ENCODE data around the gene BAX. TPM values are rescaled to one million over a fixed set of nuclear protein-coding genes. Genes with fewer than 3 reads are reported as not detected.

Gene BAX
- total RNA-seq, 1 experiment from 2014 or later = 346 TPM

DNA sequence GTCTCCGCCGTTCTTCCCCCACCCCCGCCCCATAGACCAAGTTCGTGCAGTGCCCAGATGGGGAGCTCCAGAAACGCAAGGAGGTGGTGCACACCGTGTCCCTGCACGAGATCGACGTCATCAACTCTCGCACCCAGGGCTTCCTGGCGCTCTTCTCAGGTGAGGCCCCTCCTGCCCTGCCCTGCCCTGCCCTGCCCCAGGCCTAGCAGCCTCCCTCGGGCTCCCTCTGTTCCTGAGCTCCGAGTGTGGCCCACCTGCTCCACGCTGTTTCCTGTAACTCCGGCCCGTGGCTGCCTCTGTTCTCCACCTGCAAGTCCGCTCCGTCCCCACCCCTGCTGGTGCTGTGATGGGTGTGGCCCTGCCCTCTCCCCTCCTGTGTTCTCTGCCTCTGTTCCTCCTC is 55.8 kb downstream of the BAX start:
- Mint-ChIP-seq H3K4me1 (no peaks in the 10 kb centered on the region), H3K4me3 (no peak overlapping the region), H3K27me3 (ENCODE audit: low read depth) (no peaks in the 10 kb centered on the region), H3K27ac (no peak overlapping the region), H3K36me3 (peaks cover 42% of the 10 kb centered on the region), H3K9me3 (no peaks in the 10 kb centered on the region)
- CTCF ChIA-PET = interaction anchor here (1.3 to 3.4 kb wide), 3 partner anchors 10 to 87 kb away, joined by 3 to 30 read pairs (median 7); no protein-coding TSS in a partner anchor
- TF ChIP-seq, protein P1, sequence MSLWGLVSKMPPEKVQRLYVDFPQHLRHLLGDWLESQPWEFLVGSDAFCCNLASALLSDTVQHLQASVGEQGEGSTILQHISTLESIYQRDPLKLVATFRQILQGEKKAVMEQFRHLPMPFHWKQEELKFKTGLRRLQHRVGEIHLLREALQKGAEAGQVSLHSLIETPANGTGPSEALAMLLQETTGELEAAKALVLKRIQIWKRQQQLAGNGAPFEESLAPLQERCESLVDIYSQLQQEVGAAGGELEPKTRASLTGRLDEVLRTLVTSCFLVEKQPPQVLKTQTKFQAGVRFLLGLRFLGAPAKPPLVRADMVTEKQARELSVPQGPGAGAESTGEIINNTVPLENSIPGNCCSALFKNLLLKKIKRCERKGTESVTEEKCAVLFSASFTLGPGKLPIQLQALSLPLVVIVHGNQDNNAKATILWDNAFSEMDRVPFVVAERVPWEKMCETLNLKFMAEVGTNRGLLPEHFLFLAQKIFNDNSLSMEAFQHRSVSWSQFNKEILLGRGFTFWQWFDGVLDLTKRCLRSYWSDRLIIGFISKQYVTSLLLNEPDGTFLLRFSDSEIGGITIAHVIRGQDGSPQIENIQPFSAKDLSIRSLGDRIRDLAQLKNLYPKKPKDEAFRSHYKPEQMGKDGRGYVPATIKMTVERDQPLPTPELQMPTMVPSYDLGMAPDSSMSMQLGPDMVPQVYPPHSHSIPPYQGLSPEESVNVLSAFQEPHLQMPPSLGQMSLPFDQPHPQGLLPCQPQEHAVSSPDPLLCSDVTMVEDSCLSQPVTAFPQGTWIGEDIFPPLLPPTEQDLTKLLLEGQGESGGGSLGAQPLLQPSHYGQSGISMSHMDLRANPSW (CRISPR knock-in tag; conservative IDR thresholded peaks at IDR 0.05; ENCODE audit: low read depth) = no peak
- TF ChIP-seq, protein P2, sequence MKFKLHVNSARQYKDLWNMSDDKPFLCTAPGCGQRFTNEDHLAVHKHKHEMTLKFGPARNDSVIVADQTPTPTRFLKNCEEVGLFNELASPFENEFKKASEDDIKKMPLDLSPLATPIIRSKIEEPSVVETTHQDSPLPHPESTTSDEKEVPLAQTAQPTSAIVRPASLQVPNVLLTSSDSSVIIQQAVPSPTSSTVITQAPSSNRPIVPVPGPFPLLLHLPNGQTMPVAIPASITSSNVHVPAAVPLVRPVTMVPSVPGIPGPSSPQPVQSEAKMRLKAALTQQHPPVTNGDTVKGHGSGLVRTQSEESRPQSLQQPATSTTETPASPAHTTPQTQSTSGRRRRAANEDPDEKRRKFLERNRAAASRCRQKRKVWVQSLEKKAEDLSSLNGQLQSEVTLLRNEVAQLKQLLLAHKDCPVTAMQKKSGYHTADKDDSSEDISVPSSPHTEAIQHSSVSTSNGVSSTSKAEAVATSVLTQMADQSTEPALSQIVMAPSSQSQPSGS (CRISPR knock-in tag; IDR thresholded peaks at IDR 0.05; ENCODE audit: borderline replicate concordance, low read depth) = no peak
- TF ChIP-seq ZNF671 (CRISPR knock-in tag; IDR thresholded peaks at IDR 0.05) = no peak
- no peak for DNase-seq (ENCODE audit: low spot score)
- ATAC-seq = no peak
- POLR2A ChIA-PET = no interaction called here

DNA sequence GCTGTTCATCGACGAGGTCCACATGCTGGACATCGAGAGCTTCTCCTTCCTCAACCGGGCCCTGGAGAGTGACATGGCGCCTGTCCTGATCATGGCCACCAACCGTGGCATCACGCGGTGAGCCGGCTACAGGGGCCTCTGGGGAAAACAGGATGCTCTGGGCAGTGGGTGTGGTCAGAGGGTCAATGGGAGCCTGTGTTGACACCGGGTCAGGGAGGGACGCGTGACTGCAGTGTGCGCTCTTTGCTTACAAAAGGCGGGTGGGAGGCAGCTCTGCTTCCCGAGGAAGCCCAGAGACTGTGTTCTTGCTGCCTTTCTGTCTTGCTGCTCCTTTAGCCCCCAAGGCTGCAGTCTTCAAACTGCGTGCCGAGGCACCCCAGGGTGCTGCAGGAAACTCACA is 56.5 kb downstream of the BAX start:
- ChIA-PET POLR2A (no interaction called here), CTCF (no interaction called here)
- Mint-ChIP-seq H3K27ac (no peak overlapping the region), H3K9me3 (no peaks in the 10 kb centered on the region), H3K4me3 (no peak overlapping the region), H3K36me3 (peaks cover 42% of the 10 kb centered on the region), H3K4me1 (no peaks in the 10 kb centered on the region), H3K27me3 (ENCODE audit: low read depth) (no peaks in the 10 kb centered on the region)
- DNase-seq (ENCODE audit: low spot score) (no peak), ATAC-seq (no peak)
- TF ChIP-seq JUN (CRISPR knock-in tag; IDR thresholded peaks at IDR 0.05) = no peak
- TF ChIP-seq SMAD3 (CRISPR knock-in tag; IDR thresholded peaks at IDR 0.05; ENCODE audit: borderline replicate concordance) = no peak
- TF ChIP-seq TCF7 (CRISPR knock-in tag; IDR thresholded peaks at IDR 0.05; ENCODE audit: low read depth) = no peak
- no peak for TF ChIP-seq ZNF396 (CRISPR knock-in tag; IDR thresholded peaks at IDR 0.05; ENCODE audit: borderline replicate concordance)
- TF ChIP-seq ZBTB21 (CRISPR knock-in tag; IDR thresholded peaks at IDR 0.05; ENCODE audit: borderline replicate concordance) = no peak
- TF ChIP-seq RORB (CRISPR knock-in tag; IDR thresholded peaks at IDR 0.05) = no peak
- TF ChIP-seq, protein P3, sequence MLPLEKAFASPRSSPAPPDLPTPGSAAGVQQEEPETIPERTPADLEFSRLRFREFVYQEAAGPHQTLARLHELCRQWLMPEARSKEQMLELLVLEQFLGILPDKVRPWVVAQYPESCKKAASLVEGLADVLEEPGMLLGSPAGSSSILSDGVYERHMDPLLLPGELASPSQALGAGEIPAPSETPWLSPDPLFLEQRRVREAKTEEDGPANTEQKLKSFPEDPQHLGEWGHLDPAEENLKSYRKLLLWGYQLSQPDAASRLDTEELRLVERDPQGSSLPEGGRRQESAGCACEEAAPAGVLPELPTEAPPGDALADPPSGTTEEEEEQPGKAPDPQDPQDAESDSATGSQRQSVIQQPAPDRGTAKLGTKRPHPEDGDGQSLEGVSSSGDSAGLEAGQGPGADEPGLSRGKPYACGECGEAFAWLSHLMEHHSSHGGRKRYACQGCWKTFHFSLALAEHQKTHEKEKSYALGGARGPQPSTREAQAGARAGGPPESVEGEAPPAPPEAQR (CRISPR knock-in tag; IDR thresholded peaks at IDR 0.05) = no peak
- TF ChIP-seq, protein P4, sequence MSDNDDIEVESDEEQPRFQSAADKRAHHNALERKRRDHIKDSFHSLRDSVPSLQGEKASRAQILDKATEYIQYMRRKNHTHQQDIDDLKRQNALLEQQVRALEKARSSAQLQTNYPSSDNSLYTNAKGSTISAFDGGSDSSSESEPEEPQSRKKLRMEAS (CRISPR knock-in tag; IDR thresholded peaks at IDR 0.05) = no peak
- no peak for TF ChIP-seq SOX15 (CRISPR knock-in tag; IDR thresholded peaks at IDR 0.05)

Small RNAs within 50 kb of the gene (microRNA-seq; reads per million reads assigned to microRNA genes)
- gene MIR6798 (ENCODE audit: borderline number of aligned reads) = 1.0 reads per million

Other genes starting within 250 kb of the BAX start
- 1.4 to 2.2 TPM (median 1.6 TPM) in 3 replicates for gene MAMSTR, start 235.2 kb upstream of the BAX start, total RNA-seq (2021)
- gene RASIP1, start 214.3 kb upstream of the BAX start, total RNA-seq (2021) = 4.4 to 5.4 TPM (median 5.2 TPM) in 3 replicates
- 1.3 to 2.2 TPM (median 1.3 TPM) in 3 replicates for gene IZUMO1, start 208.0 kb upstream of the BAX start, total RNA-seq (2021)
- gene FUT1, start 202.2 kb upstream of the BAX start, total RNA-seq (2021) = 9.9 to 11.5 TPM (median 10.1 TPM) in 3 replicates
- gene FGF21, start 199.4 kb upstream of the BAX start, total RNA-seq (2021) = 0.21 to 0.44 TPM (median 0.26 TPM) in 3 replicates
- 38.7 to 48.5 TPM (median 47.7 TPM) in 3 replicates for gene BCAT2, start 143.8 kb upstream of the BAX start, total RNA-seq (2021)
- 11.4 to 18.2 TPM (median 17.0 TPM) in 3 replicates for gene HSD17B14, start 118.4 kb upstream of the BAX start, total RNA-seq (2021)
- 14.8 to 17.7 TPM (median 16.8 TPM) in 3 replicates for gene PLEKHA4, start 86.3 kb upstream of the BAX start, total RNA-seq (2021)
- gene PPP1R15A, start 82.5 kb upstream of the BAX start, total RNA-seq (2021) = 17.0 to 19.5 TPM (median 17.9 TPM) in 3 replicates
- gene TULP2, start 56.1 kb upstream of the BAX start, total RNA-seq (2021) = 3.1 to 5.6 TPM (median 3.9 TPM) in 3 replicates
- gene NUCB1, start 54.6 kb upstream of the BAX start, total RNA-seq (2021) = 145 to 153 TPM (median 149 TPM) in 3 replicates
- gene DHDH, start 21.2 kb upstream of the BAX start, total RNA-seq (2021) = 3.0 to 3.4 TPM (median 3.1 TPM) in 3 replicates
- gene FTL, start 10.4 kb downstream of the BAX start, total RNA-seq (2021) = 1,061 to 1,225 TPM (median 1,202 TPM) in 3 replicates
- gene GYS1, start 38.4 kb downstream of the BAX start, total RNA-seq (2021) = 45.9 to 52.0 TPM (median 46.1 TPM) in 3 replicates
- 168 to 178 TPM (median 169 TPM) in 3 replicates for gene RUVBL2, start 39.0 kb downstream of the BAX start, total RNA-seq (2021)
- gene LHB, start 62.2 kb downstream of the BAX start, total RNA-seq (2021) = 1.3 TPM in 1 of 3 replicates, not detected in the others
- not detected in 3 replicates for gene CGB3, start 69.5 kb downstream of the BAX start, total RNA-seq (2021)
- gene CGB2, start 77.0 kb downstream of the BAX start, total RNA-seq (2021) = 1.1 to 1.2 TPM in 2 of 3 replicates, not detected in the other
- 0.87 TPM in 1 of 3 replicates, not detected in the others for gene CGB1, start 82.0 kb downstream of the BAX start, total RNA-seq (2021)
- 0.30 to 0.62 TPM (median 0.35 TPM) in 3 replicates for gene CGB5, start 89.0 kb downstream of the BAX start, total RNA-seq (2021)
- 0.31 TPM in 1 of 3 replicates, not detected in the others for gene CGB8, start 94.2 kb downstream of the BAX start, total RNA-seq (2021)
- 1.6 to 2.9 TPM (median 2.7 TPM) in 3 replicates for gene CGB7, start 102.9 kb downstream of the BAX start, total RNA-seq (2021)
- 3.9 to 7.7 TPM (median 5.0 TPM) in 3 replicates for gene NTF4, start 109.9 kb downstream of the BAX start, total RNA-seq (2021)
- 0.09 TPM in 3 replicates for gene KCNA7, start 117.8 kb downstream of the BAX start, total RNA-seq (2021)
- gene SNRNP70, start 130.6 kb downstream of the BAX start, total RNA-seq (2021) = 253 to 267 TPM (median 266 TPM) in 3 replicates
- 5.1 to 5.7 TPM (median 5.1 TPM) in 3 replicates for gene LIN7B, start 159.5 kb downstream of the BAX start, total RNA-seq (2021)
- 3.1 to 3.4 TPM (median 3.2 TPM) in 3 replicates for gene C19orf73, start 164.3 kb downstream of the BAX start, total RNA-seq (2021)
- gene PPFIA3, start 164.7 kb downstream of the BAX start, total RNA-seq (2021) = 25.5 to 30.1 TPM (median 27.3 TPM) in 3 replicates
- gene HRC, start 200.5 kb downstream of the BAX start, total RNA-seq (2021) = 1.9 to 5.0 TPM (median 4.6 TPM) in 3 replicates
- gene TRPM4, start 202.9 kb downstream of the BAX start, total RNA-seq (2021) = 15.5 to 24.8 TPM (median 23.6 TPM) in 3 replicates